ENCODE data around the gene ZC3H12C.

ZC3H12C gene

GRCh38 chr11:110148775-110149744 lies 55.9 kb downstream of the ZC3H12C start:
- peak in 1 of 2 experiments; percentile 8 for DNase-seq (ENCODE audit: low read depth in 2 of 2)

- DNase-seq (ENCODE audit: low read depth in 2 of 2) = no peak
These were observed 59.0 kb downstream of the ZC3H12C start for GRCh38 chr11:110152199-110152598.

- no peak for DNase-seq (ENCODE audit: low read depth in 2 of 2)
These were observed 60.3 kb downstream of the ZC3H12C start for GRCh38 chr11:110153474-110153873.

GRCh38 chr11:110156503-110156902 lies 63.3 kb downstream of the ZC3H12C start:
- DNase-seq (ENCODE audit: low read depth in 2 of 2) = no peak

GRCh38 chr11:110158317-110159200 lies 65.4 kb downstream of the ZC3H12C start:
- no peak for DNase-seq (ENCODE audit: low read depth in 2 of 2)

- DNase-seq (ENCODE audit: low read depth in 2 of 2) = no peak
These were observed 66.3 kb downstream of the ZC3H12C start for GRCh38 chr11:110159476-110159875.

- DNase-seq (ENCODE audit: low read depth in 2 of 2) = no peak
These were observed 66.8 kb downstream of the ZC3H12C start for GRCh38 chr11:110160016-110160415.

- DNase-seq (ENCODE audit: low read depth in 2 of 2) = no peak
These were observed 67.2 kb downstream of the ZC3H12C start for GRCh38 chr11:110160437-110160836.

- DNase-seq (ENCODE audit: low read depth in 2 of 2) = no peak
These were observed 67.9 kb downstream of the ZC3H12C start for GRCh38 chr11:110161061-110161460.

- no peak for DNase-seq (ENCODE audit: low read depth in 2 of 2)
These were observed 69.0 kb downstream of the ZC3H12C start for GRCh38 chr11:110162216-110162615.

GRCh38 chr11:110165039-110165925 lies 72.1 kb downstream of the ZC3H12C start:
- no peak for DNase-seq (ENCODE audit: low read depth in 2 of 2)

GRCh38 chr11:110168033-110168803 lies 75.0 kb downstream of the ZC3H12C start:
- no peak for DNase-seq (ENCODE audit: low read depth in 2 of 2)

GRCh38 chr11:110169738-110170137 lies 76.5 kb downstream of the ZC3H12C start:
- DNase-seq (ENCODE audit: low read depth in 2 of 2) = no peak

GRCh38 chr11:110172468-110173065 lies 79.4 kb downstream of the ZC3H12C start:
- DNase-seq (ENCODE audit: low read depth in 2 of 2) = no peak

- peak in 1 of 2 experiments; percentile 25 for DNase-seq (ENCODE audit: low read depth in 2 of 2)
These were observed 80.8 kb downstream of the ZC3H12C start for GRCh38 chr11:110173811-110174644.

GRCh38 chr11:110174645-110175310 lies 81.6 kb downstream of the ZC3H12C start:
- peak in 1 of 2 experiments; percentile 10 for DNase-seq (ENCODE audit: low read depth in 2 of 2)

GRCh38 chr11:110176366-110177085 lies 83.3 kb downstream of the ZC3H12C start:
- peak in 1 of 2 experiments; percentile 7 for DNase-seq (ENCODE audit: low read depth in 2 of 2)

GRCh38 chr11:110177086-110177456 lies 83.9 kb downstream of the ZC3H12C start:
- no peak for DNase-seq (ENCODE audit: low read depth in 2 of 2)

Measured in fibroblast of skin of left quadriceps (primary cell).